HEK293 (cell line): Measurements from ENCODE around the gene SLC39A5.

Source experiments
- CTCF ChIA-PET: fragments of 350-600 bp; formaldehyde crosslinking; extraction: SDS; loops from one replicate; lab custom pipeline; 2021; ENCODE audit warnings: antibody characterized with exemption; lab: Yijun Ruan, JAX
- POLR2A ChIA-PET: fragments of 300-600 bp; formaldehyde crosslinking; extraction: SDS; loops from one replicate; lab custom pipeline; 2020; ENCODE audit warnings: antibody characterized with exemption, inconsistent platforms; lab: Yijun Ruan, JAX
- H3K27ac ChIP-seq: fragments of 200-500 bp; sonication (Bioruptor generic); 2 replicates; pipeline ENCODE4 v1.5.1; 2014; ENCODE audit warnings: low read depth, low read length, control low read depth, inconsistent platforms; ENCODE audit errors: extremely low read depth
- H3K36me3 ChIP-seq, 2 experiments: fragments of 200-500 bp in 1 of 2; sonication (Bioruptor generic) in 1 of 2; 1 replicate in 1 of 2; 2 replicates in 1 of 2; pipeline ENCODE4 v1.5.1; 2014 to 2017; ENCODE audit warnings: inconsistent platforms in 2 of 2, low read length in 2 of 2; ENCODE audit not compliant: control insufficient read depth in 2 of 2, insufficient read depth in 1 of 2
- H3K4me1 ChIP-seq: fragments of 200-500 bp; sonication (Bioruptor generic); 2 replicates; pipeline ENCODE4 v1.5.1; 2014; ENCODE audit warnings: mild to moderate bottlenecking, low read length, inconsistent platforms; ENCODE audit not compliant: control insufficient read depth, insufficient read depth
- H3K4me3 ChIP-seq: 2 replicates; pipeline ENCODE4 v1.5.1; 2011; ENCODE audit warnings: low read depth, mild to moderate bottlenecking, control low read depth, low read length, moderate library complexity
- H3K9me3 ChIP-seq: fragments of 200-500 bp; sonication (Bioruptor generic); 2 replicates; pipeline ENCODE4 v1.5.1; 2014; ENCODE audit warnings: low read depth, low read length, inconsistent platforms; ENCODE audit not compliant: control insufficient read depth, insufficient read depth
- HOXD13 ChIP-seq: sonication (generic); formaldehyde crosslinking; IDR thresholded peaks from 2 replicates; pipeline ENCODE4 v1.8.0; 2022; ENCODE audit warnings: missing genetic modification reagents, borderline replicate concordance
- PRDM1 ChIP-seq: fragments of 450-650 bp; formaldehyde crosslinking; IDR thresholded peaks from 2 replicates; pipeline ENCODE4; 2016; ENCODE audit warnings: missing biosample characterization, missing genetic modification characterization
- PRDM10 ChIP-seq: fragments of 450-650 bp; formaldehyde crosslinking; IDR thresholded peaks from 2 replicates; pipeline ENCODE4 v1.5.1; 2016; ENCODE audit warnings: missing biosample characterization, missing genetic modification characterization
- PRDM4 ChIP-seq: fragments of 450-650 bp; formaldehyde crosslinking; IDR thresholded peaks from 2 replicates; pipeline ENCODE4 v1.5.1; 2017; ENCODE audit warnings: missing biosample characterization, missing genetic modification characterization
- TSHZ1 ChIP-seq: fragments of 450-650 bp; formaldehyde crosslinking; IDR thresholded peaks from 2 replicates; pipeline ENCODE4 v1.5.1; 2016; ENCODE audit warnings: missing biosample characterization, missing genetic modification characterization, borderline replicate concordance
- WT1 ChIP-seq: fragments of 450-650 bp; formaldehyde crosslinking; IDR thresholded peaks from 2 replicates; pipeline ENCODE4 v1.5.1; 2016; ENCODE audit warnings: missing biosample characterization, missing genetic modification characterization
- ZNF223 ChIP-seq: fragments of 450-650 bp; formaldehyde crosslinking; IDR thresholded peaks from 2 replicates; pipeline ENCODE4 v1.5.1; 2016; ENCODE audit warnings: missing biosample characterization, missing genetic modification characterization
- ZNF670 ChIP-seq: fragments of 450-650 bp; formaldehyde crosslinking; IDR thresholded peaks from 2 replicates; pipeline ENCODE4 v1.5.1; 2016; ENCODE audit warnings: missing biosample characterization, missing genetic modification characterization, low read depth
- ZNF747 ChIP-seq: fragments of 450-650 bp; formaldehyde crosslinking; IDR thresholded peaks from 2 replicates; pipeline ENCODE4 v1.5.1; 2016; ENCODE audit warnings: missing biosample characterization, missing genetic modification characterization
- ZNF843 ChIP-seq: fragments of 450-650 bp; formaldehyde crosslinking; IDR thresholded peaks from 2 replicates; pipeline ENCODE4 v1.5.1; 2016; ENCODE audit warnings: missing biosample characterization, missing genetic modification characterization
- ZSCAN23 ChIP-seq: fragments of 450-650 bp; formaldehyde crosslinking; IDR thresholded peaks from 2 replicates; pipeline ENCODE4 v1.5.1; 2016; ENCODE audit warnings: missing biosample characterization, missing genetic modification characterization

Gene SLC39A5

GRCh38 chr12:56202838-56203237, 27.0 kb upstream of the SLC39A5 start:
- no peaks in the 10 kb centered on the region for H3K4me1 ChIP-seq
- ChIA-PET POLR2A (interaction anchor here (1.4 to 3.7 kb wide), 2 partner anchors 13 to 19 kb away, joined by 7 to 21 read pairs; partner anchors contain the start of genes RNF41 and SMARCC2), CTCF (interaction anchor here (1.2 to 3.0 kb wide), 2 partner anchors 14 to 261 kb away, joined by 4 to 12 read pairs; partner anchors contain the start of gene SMARCC2)
- TF ChIP-seq ZNF223 (no peak), PRDM4 (no peak), ZNF747 (tag by site-specific recombination) (no peak), WT1 (tag by site-specific recombination) (no peak), HOXD13 (CRISPR knock-in tag) (no peak), ZSCAN23 (tag by site-specific recombination) (no peak), ZNF843 (no peak)
- H3K36me3 ChIP-seq, result peaks cover 6 to 34% of the 10 kb centered on the region in 2 experiments
- H3K4me3 ChIP-seq, result no peak overlapping the region
- H3K27ac ChIP-seq, result no peak overlapping the region
- no peaks in the 10 kb centered on the region for H3K9me3 ChIP-seq

- POLR2A ChIA-PET, result interaction anchor here (1.6 to 4.6 kb wide), 3 partner anchors 17 to 111 kb away, joined by 4 to 47 read pairs (median 4); partner anchors contain the start of genes CNPY2, PA2G4 and RNF41
Observed at GRCh38 chr12:56204275-56204674, 25.6 kb upstream of the SLC39A5 start.

GRCh38 chr12:56205445-56205844, 24.4 kb upstream of the SLC39A5 start:
- Histone ChIP-seq H3K27ac (no peak overlapping the region), H3K4me1 (no peaks in the 10 kb centered on the region), H3K4me3 (no peak overlapping the region), H3K36me3 (peaks cover 12 to 52% of the 10 kb centered on the region in 2 experiments), H3K9me3 (no peaks in the 10 kb centered on the region)
- POLR2A ChIA-PET, result interaction anchor here (1.0 to 4.6 kb wide), 3 partner anchors 16 to 102 kb away, joined by 3 to 47 read pairs (median 4); partner anchors contain the start of genes PA2G4, RNF41 and ZC3H10
- CTCF ChIA-PET, result interaction anchor here (0.7 to 6.0 kb wide), 10 partner anchors 8 to 60 kb away, joined by 3 to 73 read pairs (median 7); partner anchors contain the start of genes RNF41 and SMARCC2
- TF ChIP-seq ZNF670 (tag by site-specific recombination) (no peak), PRDM10 (tag by site-specific recombination) (peak; percentile 52; the same call in 1 of the 2 replicates)
- TF ChIP-seq, all 188 proteins: peak for 1

More at GRCh38 chr12:56204275-56204674, 25.6 kb upstream of the SLC39A5 start:
- Histone ChIP-seq H3K27ac (no peak overlapping the region), H3K4me3 (no peak overlapping the region), H3K4me1 (no peaks in the 10 kb centered on the region), H3K9me3 (no peaks in the 10 kb centered on the region)
- CTCF ChIA-PET, result interaction anchor here (0.7 to 6.0 kb wide), 6 partner anchors 14 to 264 kb away, joined by 3 to 73 read pairs (median 4); partner anchors contain the start of genes RNF41, SMARCC2 and SPRYD4
- no peak for TF ChIP-seq TSHZ1 (tag by site-specific recombination)
- peak; percentile 92 for TF ChIP-seq PRDM1 (tag by site-specific recombination)
- TF ChIP-seq, all 188 proteins: peak for 1
- H3K36me3 ChIP-seq, result peaks cover 12 to 42% of the 10 kb centered on the region in 2 experiments
